GM12865 (cell line): ENCODE data around the gene IL17RD.

Experiments
- DNase-seq: peaks from one replicate; pipeline ENCODE4 v3.0.0; 2010; ENCODE audit warnings: low read depth
- H3K4me3 ChIP-seq: 2 replicates; pipeline ENCODE4 v1.5.1; 2011; ENCODE audit warnings: mild to moderate bottlenecking, low read depth, low read length, control low read depth
- CTCF ChIP-seq: IDR thresholded peaks from 2 replicates; pipeline ENCODE4 v1.5.1; 2011; ENCODE audit warnings: low read length, control low read depth, low read depth, inconsistent platforms; ENCODE audit not compliant: insufficient read depth; ENCODE audit errors: missing control alignments

IL17RD gene

GRCh38 chr3:57144952-57145351, 20.2 kb downstream of the IL17RD start:
- DNase-seq = no peak
- no peak overlapping the region for H3K4me3 ChIP-seq
- no peak for TF ChIP-seq CTCF

GRCh38 chr3:57143886-57144459, 21.2 kb downstream of the IL17RD start:
- TF ChIP-seq CTCF = no peak
- DNase-seq = no peak
- H3K4me3 ChIP-seq = no peak overlapping the region

DNA sequence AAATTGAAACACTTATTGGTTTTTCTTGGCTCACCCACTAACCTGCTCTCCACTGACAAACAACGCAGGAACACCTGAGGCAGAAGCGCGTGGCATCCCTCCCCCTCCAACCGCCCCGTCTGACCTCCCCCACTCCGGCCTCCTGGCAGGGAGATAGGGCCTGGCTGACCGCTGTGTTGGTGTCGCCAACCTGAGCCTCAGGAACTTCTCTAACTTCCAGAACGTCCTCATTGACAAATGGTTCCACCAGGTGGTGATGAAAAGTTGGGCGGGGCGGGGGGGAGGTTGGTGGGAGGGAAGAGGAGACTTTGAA, 22.8 kb downstream of the IL17RD start:
- TF ChIP-seq CTCF = no peak
- no peak for DNase-seq

GRCh38 chr3:57141719-57142410, 23.3 kb downstream of the IL17RD start:
- no peak for TF ChIP-seq CTCF
- no peak for DNase-seq
- no peak overlapping the region for H3K4me3 ChIP-seq

More for the DNA sequence above, 22.8 kb downstream of the IL17RD start:
- no peak overlapping the region for H3K4me3 ChIP-seq

- TF ChIP-seq CTCF = no peak
- H3K4me3 ChIP-seq = no peak overlapping the region
- DNase-seq = no peak
Observed at GRCh38 chr3:57140894-57141293, 24.3 kb downstream of the IL17RD start.

DNA sequence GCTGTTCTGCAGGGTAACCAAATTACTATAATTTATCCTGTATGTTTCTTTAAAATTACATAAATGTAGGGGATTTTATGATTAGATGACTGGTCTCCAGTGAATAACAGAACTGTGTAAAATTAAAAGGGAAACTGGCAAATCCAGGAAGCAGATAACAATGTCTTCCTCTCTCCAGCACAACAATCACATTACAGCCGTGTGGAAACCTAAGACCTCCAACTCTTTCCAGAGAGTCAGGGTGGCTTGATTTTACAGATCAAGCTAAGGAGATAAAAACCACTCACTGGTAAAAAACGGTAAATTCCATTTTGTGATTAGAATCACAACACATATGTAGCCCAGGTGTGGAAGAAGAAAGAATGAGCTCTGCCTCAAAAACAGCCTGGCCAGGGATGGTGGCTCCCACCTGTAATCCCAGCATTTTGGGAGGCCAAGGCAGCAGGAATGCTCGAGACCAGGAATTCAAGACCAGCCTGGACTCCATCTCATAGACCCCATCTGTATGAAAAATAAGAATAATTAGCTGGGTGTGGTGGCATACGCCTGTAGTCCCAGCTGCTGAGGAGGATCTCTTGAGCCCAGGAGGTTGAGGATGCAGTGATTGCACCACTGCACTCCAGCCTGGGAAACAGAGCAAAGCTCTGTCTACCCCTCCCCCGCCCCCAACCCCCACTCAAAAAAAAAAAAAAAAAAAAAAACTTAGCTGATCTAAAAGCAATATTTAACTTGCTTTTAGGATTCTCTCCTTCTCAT, 29.0 kb downstream of the IL17RD start:
- H3K4me3 ChIP-seq = no peak overlapping the region
- TF ChIP-seq CTCF = no peak
- no peak for DNase-seq
